ENCODE results near the gene ITGA11.

ITGA11 gene

GRCh38 chr15:68465861-68466560 lies 34.0 kb upstream of the ITGA11 start:
- ChIA-PET CTCF (interaction anchor here (0.6 to 0.9 kb wide), 2 partner anchors 18 to 1592 kb away, joined by 3 to 4 read pairs; no protein-coding TSS in a partner anchor), POLR2A (ENCODE audit: low non-redundant PET) (no interaction called here)
- DNase-seq (ENCODE audit: low spot score) = no peak
- no peak for TF ChIP-seq CTCF (conservative IDR thresholded peaks at IDR 0.05; ENCODE audit: low read depth)
- H3K27ac ChIP-seq = no peak overlapping the region

GRCh38 chr15:68464448-68465090 lies 32.6 kb upstream of the ITGA11 start:
- POLR2A ChIA-PET (ENCODE audit: low non-redundant PET) = no interaction called here
- H3K27ac ChIP-seq = no peak overlapping the region
- TF ChIP-seq CTCF (conservative IDR thresholded peaks at IDR 0.05; ENCODE audit: low read depth) = no peak
- CTCF ChIA-PET = no interaction called here
- no peak for DNase-seq (ENCODE audit: low spot score)

- no peak for TF ChIP-seq CTCF (conservative IDR thresholded peaks at IDR 0.05; ENCODE audit: low read depth)
- POLR2A ChIA-PET (ENCODE audit: low non-redundant PET) = no interaction called here
- CTCF ChIA-PET = no interaction called here
- no peak for DNase-seq (ENCODE audit: low spot score)
- H3K27ac ChIP-seq = no peak overlapping the region
Measured at GRCh38 chr15:68463996-68464395, 32.0 kb upstream of the ITGA11 start.

- ChIA-PET POLR2A (ENCODE audit: low non-redundant PET) (no interaction called here), CTCF (interaction anchor here (0.6 kb wide), 1 partner anchor 85 kb away, joined by 4 read pairs; no protein-coding TSS in a partner anchor)
- DNase-seq (ENCODE audit: low spot score) = no peak
- no peak for TF ChIP-seq CTCF (conservative IDR thresholded peaks at IDR 0.05; ENCODE audit: low read depth)
- no peak overlapping the region for H3K27ac ChIP-seq
Measured at GRCh38 chr15:68463444-68463843, 31.5 kb upstream of the ITGA11 start.

GRCh38 chr15:68460166-68460565 lies 28.2 kb upstream of the ITGA11 start:
- ChIA-PET POLR2A (ENCODE audit: low non-redundant PET) (no interaction called here), CTCF (interaction anchor here (0.7 kb wide), 1 partner anchor 726 kb away, joined by 4 read pairs; no protein-coding TSS in a partner anchor)
- no peak for DNase-seq (ENCODE audit: low spot score)

GRCh38 chr15:68450192-68450591 lies 18.2 kb upstream of the ITGA11 start:
- no peak for TF ChIP-seq CTCF (conservative IDR thresholded peaks at IDR 0.05; ENCODE audit: low read depth)
- CTCF ChIA-PET = no interaction called here
- POLR2A ChIA-PET (ENCODE audit: low non-redundant PET) = no interaction called here
- DNase-seq (ENCODE audit: low spot score) = no peak
- H3K27ac ChIP-seq = no peak overlapping the region

More at GRCh38 chr15:68460166-68460565, 28.2 kb upstream of the ITGA11 start:
- H3K27ac ChIP-seq = no peak overlapping the region
- no peak for TF ChIP-seq CTCF (conservative IDR thresholded peaks at IDR 0.05; ENCODE audit: low read depth)

Measured in RWPE1 (cell line).